ENCODE data around the gene PVRIG.
"Not testable (repeated sequence)": the region's sequence is repeated elsewhere in the genome, so short reads cannot be mapped to it uniquely, and the experiment has no call there.

PVRIG gene

DNA sequence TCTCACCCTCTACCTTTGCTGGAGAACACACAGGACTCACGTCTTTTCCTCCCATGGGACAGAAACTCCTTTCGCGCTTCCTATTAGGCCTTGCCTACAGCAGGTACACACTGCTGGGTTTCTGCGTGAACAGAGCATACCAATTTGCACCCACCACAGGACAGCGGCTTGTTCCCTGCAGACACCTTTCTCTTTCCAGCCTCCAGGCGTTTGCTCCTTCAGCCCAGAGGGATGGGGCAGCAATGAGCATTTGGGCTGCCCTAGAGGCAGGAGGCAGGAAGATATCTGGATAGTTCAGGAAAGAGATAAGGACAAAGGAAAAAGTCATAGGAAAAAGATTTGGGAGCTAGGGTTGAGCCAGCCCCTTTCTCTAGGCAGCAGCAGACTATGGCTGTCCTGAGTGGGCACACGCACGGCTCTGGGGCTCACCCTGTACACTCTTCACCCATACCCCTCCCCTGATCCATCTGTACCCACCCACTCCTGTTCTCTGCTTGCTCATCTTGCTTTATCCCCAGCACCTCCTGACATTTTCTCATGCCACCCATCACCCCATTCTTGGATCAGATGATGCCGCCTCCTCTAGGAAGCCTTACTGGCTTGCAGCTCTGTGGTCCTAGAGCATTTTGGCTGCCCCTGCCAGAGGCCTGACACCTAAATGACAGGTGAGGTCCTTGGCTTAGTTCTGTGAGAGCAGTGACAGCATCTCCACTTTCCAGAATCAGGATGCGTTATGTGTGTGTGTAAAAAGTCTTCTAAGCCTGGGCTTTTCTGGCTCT is 47.0 kb downstream of the PVRIG start:
- H3K4me3 ChIP-seq (ENCODE audit: low read depth, low read length): no peak overlapping the region
- TF ChIP-seq, protein P1, sequence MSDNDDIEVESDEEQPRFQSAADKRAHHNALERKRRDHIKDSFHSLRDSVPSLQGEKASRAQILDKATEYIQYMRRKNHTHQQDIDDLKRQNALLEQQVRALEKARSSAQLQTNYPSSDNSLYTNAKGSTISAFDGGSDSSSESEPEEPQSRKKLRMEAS (IDR thresholded peaks at IDR 0.05; ENCODE audit: low read depth, low read length): no peak
- TF ChIP-seq MYC (IDR thresholded peaks at IDR 0.05; ENCODE audit: low read depth, low read length) (no peak), POLR2A (IDR thresholded peaks at IDR 0.05; ENCODE audit: extremely low read depth, insufficient read length) (no peak)
- TF ChIP-seq, protein P2, sequence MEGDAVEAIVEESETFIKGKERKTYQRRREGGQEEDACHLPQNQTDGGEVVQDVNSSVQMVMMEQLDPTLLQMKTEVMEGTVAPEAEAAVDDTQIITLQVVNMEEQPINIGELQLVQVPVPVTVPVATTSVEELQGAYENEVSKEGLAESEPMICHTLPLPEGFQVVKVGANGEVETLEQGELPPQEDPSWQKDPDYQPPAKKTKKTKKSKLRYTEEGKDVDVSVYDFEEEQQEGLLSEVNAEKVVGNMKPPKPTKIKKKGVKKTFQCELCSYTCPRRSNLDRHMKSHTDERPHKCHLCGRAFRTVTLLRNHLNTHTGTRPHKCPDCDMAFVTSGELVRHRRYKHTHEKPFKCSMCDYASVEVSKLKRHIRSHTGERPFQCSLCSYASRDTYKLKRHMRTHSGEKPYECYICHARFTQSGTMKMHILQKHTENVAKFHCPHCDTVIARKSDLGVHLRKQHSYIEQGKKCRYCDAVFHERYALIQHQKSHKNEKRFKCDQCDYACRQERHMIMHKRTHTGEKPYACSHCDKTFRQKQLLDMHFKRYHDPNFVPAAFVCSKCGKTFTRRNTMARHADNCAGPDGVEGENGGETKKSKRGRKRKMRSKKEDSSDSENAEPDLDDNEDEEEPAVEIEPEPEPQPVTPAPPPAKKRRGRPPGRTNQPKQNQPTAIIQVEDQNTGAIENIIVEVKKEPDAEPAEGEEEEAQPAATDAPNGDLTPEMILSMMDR (IDR thresholded peaks at IDR 0.05; ENCODE audit: low read depth, low read length): no peak
- no peak for DNase-seq (ENCODE audit: low read depth)

DNA sequence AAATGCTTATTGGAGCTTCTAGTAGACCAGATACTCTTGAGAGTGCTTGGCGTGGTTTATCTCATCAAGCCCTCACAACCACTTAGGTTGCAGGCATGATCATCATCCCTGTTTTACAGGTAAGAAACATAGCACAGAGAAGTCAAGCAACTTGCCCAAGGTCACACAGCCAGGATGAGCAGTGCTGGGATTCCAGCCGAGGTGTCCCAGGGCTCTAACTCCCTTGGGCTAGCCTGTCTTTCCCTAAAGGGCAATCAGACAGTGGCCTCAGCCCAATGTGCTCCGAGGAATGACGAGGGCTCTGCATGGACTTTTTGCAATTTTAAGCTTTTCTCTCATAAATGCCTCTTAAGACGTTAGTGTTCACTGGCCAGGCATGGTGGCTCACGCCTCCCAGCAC is 47.9 kb downstream of the PVRIG start:
- TF ChIP-seq MYC (IDR thresholded peaks at IDR 0.05; ENCODE audit: low read depth, low read length): no peak
- TF ChIP-seq, protein P2 (IDR thresholded peaks at IDR 0.05; ENCODE audit: low read depth, low read length): no peak
- TF ChIP-seq, protein P1 (IDR thresholded peaks at IDR 0.05; ENCODE audit: low read depth, low read length): no peak
- TF ChIP-seq POLR2A (IDR thresholded peaks at IDR 0.05; ENCODE audit: extremely low read depth, insufficient read length): no peak
- H3K4me3 ChIP-seq (ENCODE audit: low read depth, low read length): no peak overlapping the region
- no peak for DNase-seq (ENCODE audit: low read depth)

DNA sequence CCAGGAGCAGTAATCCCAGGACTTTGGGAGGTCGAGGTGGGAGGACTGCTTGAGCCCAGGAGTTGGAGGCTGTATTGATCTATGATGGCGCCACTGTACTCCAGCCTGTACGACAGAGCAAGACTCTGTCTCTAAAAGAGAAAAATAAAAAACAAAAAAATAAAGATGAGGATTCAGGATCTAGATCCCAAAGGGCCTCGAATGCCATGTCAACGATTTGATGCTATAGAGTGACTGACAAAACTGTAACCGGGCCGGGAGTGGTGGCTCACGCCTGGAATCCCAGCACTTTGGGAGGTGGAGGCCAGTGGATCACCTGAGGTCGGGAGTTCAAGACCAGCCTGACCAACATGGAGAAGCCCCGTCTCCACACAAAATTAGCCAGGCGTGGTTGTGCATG is 49.1 kb downstream of the PVRIG start:
- not testable (repeated sequence) for H3K4me3 ChIP-seq (ENCODE audit: low read depth, low read length); DNase-seq (ENCODE audit: low read depth)

DNA sequence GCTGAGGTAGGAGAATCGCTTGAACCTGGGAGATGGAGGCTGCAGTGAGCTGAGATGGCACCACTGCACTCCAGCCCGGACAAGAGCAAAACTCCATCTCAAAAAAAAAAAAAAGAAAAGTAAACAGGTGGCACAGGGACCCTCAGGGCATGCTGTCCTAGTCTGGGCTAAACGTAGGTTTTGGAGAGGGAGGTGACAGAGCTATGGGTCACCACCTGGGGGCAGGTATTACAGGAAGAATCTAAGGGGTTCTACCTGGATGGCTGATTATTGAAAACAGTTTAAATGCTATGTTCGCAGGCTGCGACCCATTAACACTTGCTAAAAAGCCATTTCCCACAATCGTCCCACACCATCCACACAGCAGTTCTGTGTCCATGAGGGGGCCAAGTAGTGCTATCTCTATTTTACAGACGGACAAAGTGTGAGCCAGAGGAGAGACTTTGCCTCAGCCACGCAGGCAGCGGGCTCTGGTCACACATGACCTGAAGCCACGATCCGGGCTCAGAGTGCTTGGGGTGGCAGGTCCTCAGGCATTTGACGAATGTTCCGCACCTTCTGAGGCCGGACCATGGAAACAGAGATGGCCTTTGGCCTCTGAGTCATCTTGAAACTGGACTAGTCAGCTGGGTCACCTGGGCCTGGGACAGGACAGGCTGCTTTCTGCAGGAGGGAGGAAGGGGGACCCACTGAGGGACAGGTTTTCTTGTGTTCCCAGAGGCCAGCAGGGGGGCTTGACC is 49.7 kb downstream of the PVRIG start:
- not testable (repeated sequence) for DNase-seq (ENCODE audit: low read depth); H3K4me3 ChIP-seq (ENCODE audit: low read depth, low read length)

DNA sequence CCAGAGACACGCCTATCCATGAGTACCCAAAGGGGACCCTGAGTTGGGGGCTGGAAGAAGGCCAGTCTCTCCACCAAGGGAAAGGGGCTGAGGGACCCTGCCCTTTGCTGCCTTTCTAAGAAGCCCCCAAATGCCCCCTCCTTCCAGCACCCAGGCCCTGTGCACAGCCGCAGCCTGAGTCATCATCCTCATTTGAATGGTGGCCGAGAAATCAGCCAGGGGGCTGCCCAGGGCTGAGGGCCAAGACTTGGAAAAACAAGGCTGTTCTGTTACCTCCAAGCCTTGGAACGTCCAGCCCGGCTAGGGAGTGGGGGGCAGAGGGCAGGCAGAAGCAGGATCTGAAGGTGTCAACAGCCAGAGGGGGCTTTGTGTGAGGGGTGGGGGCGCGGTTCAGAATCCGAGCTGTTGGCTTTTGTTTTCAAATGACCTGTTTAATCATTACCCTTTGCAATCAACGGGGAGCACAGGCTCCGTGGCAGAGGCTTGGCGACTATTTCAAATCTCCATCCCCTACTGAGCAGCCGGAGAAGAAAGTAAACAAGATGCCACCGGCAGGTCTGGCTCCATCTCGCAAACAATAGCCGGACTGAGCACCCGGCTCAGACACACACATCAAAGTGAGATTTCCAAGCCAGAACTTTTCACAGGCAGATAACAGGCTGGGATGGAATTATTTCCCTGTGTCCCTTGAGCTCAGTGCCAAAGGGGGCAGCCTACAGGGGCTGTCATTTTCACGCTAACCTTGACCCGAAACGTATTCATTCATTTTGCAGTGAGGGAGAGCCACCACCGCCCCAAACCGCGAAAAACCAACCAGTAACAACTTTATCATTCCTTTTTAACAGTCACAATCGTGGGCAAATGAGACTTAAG is 50.5 kb downstream of the PVRIG start:
- not testable (repeated sequence) for H3K4me3 ChIP-seq (ENCODE audit: low read depth, low read length); DNase-seq (ENCODE audit: low read depth)

Data from NB4 (cell line).